SU-DHL-6 (cell line): ENCODE measurements around the gene TLK2.
"Not testable (repeated sequence)": the region's sequence is repeated elsewhere in the genome, so short reads cannot be mapped to it uniquely, and the experiment has no call there.

Experiments used
- CTCF ChIP-seq: fragments of 200-600 bp; sonication (generic); IDR thresholded peaks from one replicate; pipeline ENCODE4 v1.5.1; 2017; ENCODE audit warnings: antibody characterized with exemption, mild to moderate bottlenecking, low read length, moderate library complexity; ENCODE audit not compliant: insufficient read depth, poor library complexity, severe bottlenecking
- EZH2phosphoT487 ChIP-seq: fragments of 200-600 bp; sonication (generic), shearing (Covaris generic); conservative IDR thresholded peaks from 2 replicates; pipeline ENCODE4 v1.6.1; 2018; ENCODE audit warnings: mild to moderate bottlenecking, antibody characterized with exemption, low read length, moderate library complexity, mixed read lengths

GRCh38 chr17:62516376-62516775, 37.8 kb downstream of the TLK2 start:
- TF ChIP-seq CTCF, EZH2phosphoT487: not testable (repeated sequence)
